ENCODE measurements around the gene IPO4.

IPO4 gene

DNA sequence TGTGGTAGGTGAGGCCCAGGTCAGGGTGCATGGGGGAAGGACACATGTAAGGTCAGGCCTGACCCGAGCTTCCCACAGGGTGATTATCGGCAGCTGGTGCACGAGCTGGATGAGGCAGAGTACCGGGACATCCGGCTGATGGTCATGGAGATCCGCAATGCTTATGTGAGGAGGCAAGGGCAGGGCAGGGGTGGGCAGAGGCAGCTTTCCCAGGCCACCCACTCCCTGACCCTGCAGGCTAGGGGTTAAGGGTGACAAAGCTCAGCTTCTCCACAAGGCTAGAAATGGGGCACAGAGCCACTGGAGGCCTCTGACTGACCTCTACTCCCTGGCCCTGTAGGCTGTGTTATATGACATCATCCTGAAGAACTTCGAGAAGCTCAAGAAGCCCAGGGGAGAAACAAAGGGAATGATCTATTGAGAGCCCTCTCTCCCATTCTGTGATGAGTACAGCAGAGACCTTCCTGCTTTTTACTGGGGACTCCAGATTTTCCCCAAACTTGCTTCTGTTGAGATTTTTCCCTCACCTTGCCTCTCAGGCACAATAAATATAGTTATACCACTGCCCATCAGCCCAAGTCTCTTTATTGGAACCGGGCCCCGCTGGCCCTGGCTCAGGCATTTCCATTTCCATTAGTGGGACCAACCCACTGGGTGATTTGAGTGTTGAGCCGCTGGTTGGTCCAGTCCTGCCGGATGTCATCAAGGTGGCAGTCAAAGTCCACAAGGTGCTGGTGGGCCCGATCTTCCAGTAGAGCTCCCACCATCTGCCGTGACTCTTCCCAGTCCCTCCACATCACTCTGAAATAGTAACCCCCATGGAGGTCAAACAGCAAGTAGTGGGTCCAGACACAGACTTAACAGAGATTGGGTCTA lies 50.0 kb downstream of the IPO4 start:
- H3K9me3 ChIP-seq (ENCODE audit: severe bottlenecking): no peaks in the 10 kb centered on the region
- ATAC-seq (ENCODE audit: low read depth) (no peak), DNase-seq (ENCODE audit: low spot score) (no peak)
- H3K36me3 ChIP-seq (ENCODE audit: low read depth): peaks cover 39% of the 10 kb centered on the region
- peaks cover 8% of the 10 kb centered on the region for H3K4me1 ChIP-seq (ENCODE audit: insufficient read depth, poor library complexity, severe bottlenecking)
- TF ChIP-seq, protein P1, sequence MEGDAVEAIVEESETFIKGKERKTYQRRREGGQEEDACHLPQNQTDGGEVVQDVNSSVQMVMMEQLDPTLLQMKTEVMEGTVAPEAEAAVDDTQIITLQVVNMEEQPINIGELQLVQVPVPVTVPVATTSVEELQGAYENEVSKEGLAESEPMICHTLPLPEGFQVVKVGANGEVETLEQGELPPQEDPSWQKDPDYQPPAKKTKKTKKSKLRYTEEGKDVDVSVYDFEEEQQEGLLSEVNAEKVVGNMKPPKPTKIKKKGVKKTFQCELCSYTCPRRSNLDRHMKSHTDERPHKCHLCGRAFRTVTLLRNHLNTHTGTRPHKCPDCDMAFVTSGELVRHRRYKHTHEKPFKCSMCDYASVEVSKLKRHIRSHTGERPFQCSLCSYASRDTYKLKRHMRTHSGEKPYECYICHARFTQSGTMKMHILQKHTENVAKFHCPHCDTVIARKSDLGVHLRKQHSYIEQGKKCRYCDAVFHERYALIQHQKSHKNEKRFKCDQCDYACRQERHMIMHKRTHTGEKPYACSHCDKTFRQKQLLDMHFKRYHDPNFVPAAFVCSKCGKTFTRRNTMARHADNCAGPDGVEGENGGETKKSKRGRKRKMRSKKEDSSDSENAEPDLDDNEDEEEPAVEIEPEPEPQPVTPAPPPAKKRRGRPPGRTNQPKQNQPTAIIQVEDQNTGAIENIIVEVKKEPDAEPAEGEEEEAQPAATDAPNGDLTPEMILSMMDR (IDR thresholded peaks at IDR 0.05; ENCODE audit: poor library complexity, severe bottlenecking): no peak
- H3K27me3 ChIP-seq (ENCODE audit: insufficient read depth, poor library complexity, severe bottlenecking): no peaks in the 10 kb centered on the region
- H3K4me3 ChIP-seq (ENCODE audit: severe bottlenecking): no peak overlapping the region
- no peak overlapping the region for H3K27ac ChIP-seq (ENCODE audit: poor library complexity, severe bottlenecking)

DNA sequence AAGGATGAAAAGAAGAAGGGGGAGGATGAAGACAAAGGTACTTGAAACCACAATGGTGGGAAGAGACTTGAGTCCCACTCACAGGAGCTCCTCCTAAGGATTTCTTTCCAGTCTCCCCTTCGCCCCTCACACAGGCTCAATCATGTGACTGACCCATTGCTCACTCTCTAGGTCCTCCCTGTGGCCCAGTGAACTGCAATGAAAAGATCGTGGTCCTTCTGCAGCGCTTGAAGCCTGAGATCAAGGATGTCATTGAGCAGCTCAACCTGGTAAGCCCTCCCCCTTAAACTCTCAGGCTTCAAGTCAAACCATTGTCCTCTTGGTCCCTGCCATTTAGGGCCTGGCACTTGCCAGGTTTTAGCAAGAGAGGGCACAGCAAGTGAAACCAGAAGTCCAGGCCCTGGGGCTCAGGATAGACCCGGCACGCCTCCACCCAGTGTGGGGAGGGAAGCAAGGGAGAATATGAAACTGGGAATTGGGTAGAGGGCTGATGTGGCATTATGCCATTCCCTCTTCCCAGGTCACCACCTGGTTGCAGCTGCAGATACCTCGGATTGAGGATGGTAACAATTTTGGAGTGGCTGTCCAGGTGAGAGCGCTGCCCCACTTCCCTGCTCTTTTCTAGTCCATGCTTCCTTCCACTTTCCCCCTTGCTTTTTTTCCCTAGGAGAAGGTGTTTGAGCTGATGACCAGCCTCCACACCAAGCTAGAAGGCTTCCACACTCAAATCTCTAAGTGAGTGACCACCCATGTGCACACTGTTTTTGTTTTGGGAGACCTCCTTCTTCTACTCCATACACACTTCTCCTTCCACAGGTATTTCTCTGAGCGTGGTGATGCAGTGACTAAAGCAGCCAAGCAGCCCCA lies 50.9 kb downstream of the IPO4 start:
- H3K27ac ChIP-seq (ENCODE audit: poor library complexity, severe bottlenecking): peak overlapping the region; percentile 47
- H3K27me3 ChIP-seq (ENCODE audit: insufficient read depth, poor library complexity, severe bottlenecking): no peaks in the 10 kb centered on the region
- DNase-seq (ENCODE audit: low spot score): no peak
- no peaks in the 10 kb centered on the region for H3K9me3 ChIP-seq (ENCODE audit: severe bottlenecking)
- ATAC-seq (ENCODE audit: low read depth): no peak
- TF ChIP-seq, protein P1 (IDR thresholded peaks at IDR 0.05; ENCODE audit: poor library complexity, severe bottlenecking): no peak
- H3K4me1 ChIP-seq (ENCODE audit: insufficient read depth, poor library complexity, severe bottlenecking): peaks cover 8% of the 10 kb centered on the region
- no peak overlapping the region for H3K4me3 ChIP-seq (ENCODE audit: severe bottlenecking)
- peaks cover 37% of the 10 kb centered on the region for H3K36me3 ChIP-seq (ENCODE audit: low read depth)

DNA sequence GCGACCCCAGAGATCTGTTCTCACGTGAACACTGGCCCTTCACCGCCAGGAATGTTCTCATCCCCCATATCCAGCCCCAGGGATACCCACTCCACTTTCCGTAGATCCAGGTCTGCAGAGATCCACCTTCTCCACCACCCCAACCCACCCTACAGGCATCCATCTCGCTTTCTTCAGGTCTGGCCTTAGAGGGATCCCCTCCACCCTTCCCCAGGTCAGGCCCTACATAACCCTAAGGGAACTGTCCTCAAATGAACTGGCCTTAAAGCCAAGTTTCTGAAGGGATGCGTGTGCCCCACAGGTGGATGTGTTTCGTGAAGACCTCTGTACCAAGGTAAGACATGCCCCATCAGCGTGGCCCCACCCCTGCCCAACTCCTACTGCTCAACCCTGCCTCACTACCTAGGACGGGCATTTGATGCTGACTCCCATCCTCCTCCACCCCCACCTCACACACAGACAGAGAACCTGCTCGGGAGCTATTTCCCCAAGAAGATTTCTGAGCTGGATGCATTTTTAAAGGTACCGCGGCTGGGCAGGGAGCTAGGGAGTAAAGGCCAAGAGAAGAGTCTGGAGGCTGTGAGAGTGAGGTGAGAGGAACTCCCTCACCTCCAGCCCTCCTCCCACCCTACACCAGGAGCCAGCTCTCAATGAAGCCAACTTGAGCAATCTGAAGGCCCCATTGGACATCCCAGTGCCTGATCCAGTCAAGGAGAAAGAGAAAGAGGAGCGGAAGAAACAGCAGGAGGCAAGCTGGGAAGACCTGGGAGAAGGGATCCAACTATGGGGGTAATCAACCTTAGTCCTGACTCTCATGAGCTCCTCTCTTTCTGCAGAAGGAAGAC lies 51.7 kb downstream of the IPO4 start:
- H3K36me3 ChIP-seq (ENCODE audit: low read depth): peaks cover 33% of the 10 kb centered on the region
- H3K27ac ChIP-seq (ENCODE audit: poor library complexity, severe bottlenecking): peak overlapping the region; percentile 47
- H3K4me3 ChIP-seq (ENCODE audit: severe bottlenecking): peak overlapping the region; percentile 88
- H3K27me3 ChIP-seq (ENCODE audit: insufficient read depth, poor library complexity, severe bottlenecking): no peaks in the 10 kb centered on the region
- peaks cover 10% of the 10 kb centered on the region for H3K4me1 ChIP-seq (ENCODE audit: insufficient read depth, poor library complexity, severe bottlenecking)
- ATAC-seq (ENCODE audit: low read depth) (no peak), DNase-seq (ENCODE audit: low spot score) (no peak)
- TF ChIP-seq, protein P1 (IDR thresholded peaks at IDR 0.05; ENCODE audit: poor library complexity, severe bottlenecking): no peak
- H3K9me3 ChIP-seq (ENCODE audit: severe bottlenecking): no peaks in the 10 kb centered on the region

DNA sequence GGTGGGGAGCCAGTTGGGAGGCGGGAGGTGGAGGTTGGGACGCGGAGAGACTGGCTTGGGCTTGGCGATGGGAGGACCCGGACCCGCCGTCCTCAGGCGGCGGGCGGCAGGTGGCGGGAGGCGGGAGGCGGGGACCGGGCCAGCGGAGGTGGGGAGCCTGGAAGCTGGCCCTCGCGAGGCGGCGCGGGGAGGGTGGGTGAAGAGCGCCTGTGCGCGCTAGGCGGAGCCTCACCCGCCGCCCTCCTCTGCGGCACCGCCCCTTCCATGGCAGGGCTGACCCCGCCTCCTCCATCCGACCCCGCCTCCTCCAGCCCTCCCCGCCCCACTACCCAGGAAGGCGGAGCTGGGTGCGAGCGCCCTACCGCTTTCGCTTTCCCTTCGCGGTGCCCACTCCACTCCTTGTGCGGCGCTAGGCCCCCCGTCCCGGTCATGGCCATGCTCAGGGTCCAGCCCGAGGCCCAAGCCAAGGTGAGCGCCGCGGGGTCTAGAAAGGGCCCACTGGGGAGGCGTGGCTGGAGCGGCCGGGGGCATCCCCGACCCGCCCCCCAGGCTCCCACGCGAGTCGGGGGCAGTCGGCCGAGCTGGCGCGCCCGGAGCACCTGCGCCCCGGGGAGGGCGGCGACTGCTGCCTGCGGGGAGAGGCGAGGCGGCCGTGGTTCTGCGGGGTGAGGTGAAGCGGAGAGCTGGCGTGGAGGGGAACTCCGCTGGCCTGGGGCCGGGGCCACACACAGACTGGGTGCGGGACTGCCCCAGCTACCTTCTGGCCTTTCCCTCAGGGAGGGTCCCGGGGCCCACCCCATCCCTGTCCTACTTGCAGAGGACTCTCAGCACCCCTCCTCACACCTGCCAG lies 52.6 kb downstream of the IPO4 start, which contains the start of gene PSME1:
TSS of gene PSME1 (plus strand) at position 361 of the 850 bp plus-strand sequence. CDS start at position 430, 69 bp downstream.
- Histone ChIP-seq H3K27ac (ENCODE audit: poor library complexity, severe bottlenecking) (peak within 1 kb of the TSS; percentile 47), H3K9me3 (ENCODE audit: severe bottlenecking) (no peaks in the 10 kb centered on the region), H3K4me1 (ENCODE audit: insufficient read depth, poor library complexity, severe bottlenecking) (peaks cover 10% of the 10 kb centered on the region), H3K4me3 (ENCODE audit: severe bottlenecking) (peak within 1 kb of the TSS; percentile 88), H3K27me3 (ENCODE audit: insufficient read depth, poor library complexity, severe bottlenecking) (no peaks in the 10 kb centered on the region), H3K36me3 (ENCODE audit: low read depth) (peaks cover 33% of the 10 kb centered on the region)
- DNase-seq (ENCODE audit: low spot score) (peak; percentile 90), ATAC-seq (ENCODE audit: low read depth) (peak; percentile 85)
- TF ChIP-seq, protein P1 (IDR thresholded peaks at IDR 0.05; ENCODE audit: poor library complexity, severe bottlenecking): no peak

All from RWPE2 (cell line).